Measurements from ENCODE around the gene FPGS. TPM values are rescaled to one million over a fixed set of nuclear protein-coding genes. Genes with fewer than 3 reads are reported as not detected.
"Not testable (repeated sequence)": the region's sequence is repeated elsewhere in the genome, so short reads cannot be mapped to it uniquely, and the experiment has no call there.

The FPGS gene
- total and polyA plus RNA-seq, 4 donors: 42.5 to 115 (median 93.6) TPM

- 42 to 59% methylated on average over 17 of the region's 17 CpGs for WGBS, 2 donors
- no peak for TF ChIP-seq CTCF (IDR thresholded peaks at IDR 0.05; ENCODE audit: control extremely low read depth, extremely low read depth)
- DNase-seq (no peak), ATAC-seq (ENCODE audit: insufficient read depth, low FRiP score) (no peak)
- Histone ChIP-seq H3K27ac (ENCODE audit: low read depth in 1 of 2, low read length in 1 of 2) (peak overlapping the region in 1 of 2 donors; percentile 87), H3K9me3 (ENCODE audit: control insufficient read depth in 4 of 4, insufficient read depth in 3 of 4, low read length in 3 of 4) (no peaks in the 10 kb centered on the region), H3K4me3 (no peak overlapping the region), H3K27me3 (ENCODE audit: control insufficient read depth in 3 of 3, insufficient read depth in 3 of 3, low read length in 2 of 3) (no peaks in the 10 kb centered on the region), H3K4me1 (ENCODE audit: control insufficient read depth in 5 of 5, insufficient read depth in 5 of 5, low read length in 5 of 5) (peaks cover 0 to 10% (median 5%) of the 10 kb centered on the region in 5 donors), H3K36me3 (ENCODE audit: control insufficient read depth in 4 of 4, insufficient read depth in 4 of 4, low read length in 4 of 4) (no peaks in the 10 kb centered on the region), H3K9ac (ENCODE audit: insufficient read depth in 1 of 2, low read length in 2 of 2) (no peak overlapping the region)
Measured at GRCh38 chr9:127779136-127779981, 23.3 kb upstream of the FPGS start.

GRCh38 chr9:127780126-127780885 lies 22.4 kb upstream of the FPGS start:
- no peaks in the 10 kb centered on the region for H3K36me3 ChIP-seq (ENCODE audit: control insufficient read depth in 4 of 4, insufficient read depth in 4 of 4, low read length in 4 of 4)
- DNase-seq: no peak
- H3K9me3 ChIP-seq (ENCODE audit: control insufficient read depth in 4 of 4, insufficient read depth in 3 of 4, low read length in 3 of 4): no peaks in the 10 kb centered on the region
- H3K27ac ChIP-seq (ENCODE audit: low read depth in 1 of 2, low read length in 1 of 2): peak overlapping the region in 1 of 2 donors; percentile 54
- H3K9ac ChIP-seq (ENCODE audit: insufficient read depth in 1 of 2, low read length in 2 of 2): no peak overlapping the region
- WGBS, 2 donors: 57 to 73% methylated on average over 20 of the region's 20 CpGs
- no peaks in the 10 kb centered on the region for H3K27me3 ChIP-seq (ENCODE audit: control insufficient read depth in 3 of 3, insufficient read depth in 3 of 3, low read length in 2 of 3)
- ATAC-seq (ENCODE audit: insufficient read depth, low FRiP score): no peak
- TF ChIP-seq CTCF (IDR thresholded peaks at IDR 0.05; ENCODE audit: control extremely low read depth, extremely low read depth): no peak
- H3K4me3 ChIP-seq: no peak overlapping the region
- H3K4me1 ChIP-seq (ENCODE audit: control insufficient read depth in 5 of 5, insufficient read depth in 5 of 5, low read length in 5 of 5): peaks cover 0 to 10% (median 6%) of the 10 kb centered on the region in 5 donors

- 44 to 73% methylated on average over 9 of the region's 9 CpGs for WGBS, 2 donors
- not testable (repeated sequence) for DNase-seq; H3K9ac ChIP-seq (ENCODE audit: insufficient read depth in 1 of 2, low read length in 2 of 2)
Measured at GRCh38 chr9:127780909-127781308, 21.8 kb upstream of the FPGS start.

GRCh38 chr9:127781806-127782205 lies 20.9 kb upstream of the FPGS start:
- H3K9me3 ChIP-seq (ENCODE audit: control insufficient read depth in 4 of 4, insufficient read depth in 3 of 4, low read length in 3 of 4): no peaks in the 10 kb centered on the region
- no peak overlapping the region for H3K4me3 ChIP-seq
- no peak overlapping the region for H3K27ac ChIP-seq (ENCODE audit: low read depth in 1 of 2, low read length in 1 of 2)
- WGBS, 2 donors: 84 to 90% methylated on average over 4 of the region's 4 CpGs
- H3K9ac ChIP-seq (ENCODE audit: insufficient read depth in 1 of 2, low read length in 2 of 2): no peak overlapping the region
- no peak for TF ChIP-seq CTCF (IDR thresholded peaks at IDR 0.05; ENCODE audit: control extremely low read depth, extremely low read depth)
- H3K27me3 ChIP-seq (ENCODE audit: control insufficient read depth in 3 of 3, insufficient read depth in 3 of 3, low read length in 2 of 3): no peaks in the 10 kb centered on the region
- ATAC-seq (ENCODE audit: insufficient read depth, low FRiP score) (no peak), DNase-seq (no peak)
- no peaks in the 10 kb centered on the region for H3K36me3 ChIP-seq (ENCODE audit: control insufficient read depth in 4 of 4, insufficient read depth in 4 of 4, low read length in 4 of 4)
- peaks cover 0 to 10% (median 6%) of the 10 kb centered on the region in 5 donors for H3K4me1 ChIP-seq (ENCODE audit: control insufficient read depth in 5 of 5, insufficient read depth in 5 of 5, low read length in 5 of 5)

More at GRCh38 chr9:127780909-127781308, 21.8 kb upstream of the FPGS start:
- H3K27ac ChIP-seq (ENCODE audit: low read depth in 1 of 2, low read length in 1 of 2): peak overlapping the region in 1 of 2 donors; percentile 54
- H3K36me3 ChIP-seq (ENCODE audit: control insufficient read depth in 4 of 4, insufficient read depth in 4 of 4, low read length in 4 of 4); H3K9me3 ChIP-seq (ENCODE audit: control insufficient read depth in 4 of 4, insufficient read depth in 3 of 4, low read length in 3 of 4); ATAC-seq (ENCODE audit: insufficient read depth, low FRiP score); H3K27me3 ChIP-seq (ENCODE audit: control insufficient read depth in 3 of 3, insufficient read depth in 3 of 3, low read length in 2 of 3); H3K4me3 ChIP-seq: not testable (repeated sequence)
- H3K4me1 ChIP-seq (ENCODE audit: control insufficient read depth in 5 of 5, insufficient read depth in 5 of 5, low read length in 5 of 5): peaks cover 0 to 10% (median 6%) of the 10 kb centered on the region in 5 donors

Measured in lung (tissue), 12 donors.